ENCODE measurements around the gene NPHP3.

Gene NPHP3

DNA sequence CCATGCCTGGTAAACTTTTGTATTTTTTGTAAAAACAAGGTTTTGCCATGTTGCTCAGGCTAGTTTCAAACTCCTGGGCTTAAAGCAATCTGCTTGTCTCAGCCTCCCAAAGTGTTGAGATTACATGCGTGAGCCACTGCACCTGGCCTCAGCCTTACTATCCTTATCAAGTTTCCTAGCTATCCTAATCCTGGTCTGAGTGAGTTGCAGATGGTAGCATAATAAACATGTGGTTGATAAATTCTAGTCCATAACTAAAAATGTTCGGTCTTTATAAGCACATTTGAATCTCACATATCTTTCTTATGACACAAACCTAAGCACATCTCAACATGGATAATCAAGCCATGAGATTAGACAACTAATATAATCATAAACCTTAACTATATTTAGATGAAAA lies 18.5 kb downstream of the NPHP3 start:
- DNase-seq (ENCODE audit: low read depth, low spot score) = no peak

DNA sequence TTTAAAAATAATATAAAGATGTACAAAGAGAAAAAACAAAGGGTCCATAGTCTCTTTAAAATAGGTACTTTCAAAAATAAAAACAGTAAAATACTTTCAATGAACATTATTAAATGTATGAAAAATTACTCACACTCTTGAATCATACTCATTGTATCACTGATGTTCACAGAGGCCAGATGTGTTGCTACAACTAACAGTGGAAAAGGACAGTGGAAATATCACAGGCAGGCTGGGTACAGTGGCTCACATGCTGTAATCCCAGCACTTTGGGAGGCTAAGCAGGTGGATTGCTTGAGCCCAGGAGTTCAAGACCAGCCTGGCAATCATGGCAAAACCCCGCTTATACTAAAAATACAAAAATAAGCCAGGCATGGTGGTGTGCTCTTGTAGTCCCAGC lies 26.8 kb downstream of the NPHP3 start:
- DNase-seq (ENCODE audit: low read depth, low spot score) = no peak

DNA sequence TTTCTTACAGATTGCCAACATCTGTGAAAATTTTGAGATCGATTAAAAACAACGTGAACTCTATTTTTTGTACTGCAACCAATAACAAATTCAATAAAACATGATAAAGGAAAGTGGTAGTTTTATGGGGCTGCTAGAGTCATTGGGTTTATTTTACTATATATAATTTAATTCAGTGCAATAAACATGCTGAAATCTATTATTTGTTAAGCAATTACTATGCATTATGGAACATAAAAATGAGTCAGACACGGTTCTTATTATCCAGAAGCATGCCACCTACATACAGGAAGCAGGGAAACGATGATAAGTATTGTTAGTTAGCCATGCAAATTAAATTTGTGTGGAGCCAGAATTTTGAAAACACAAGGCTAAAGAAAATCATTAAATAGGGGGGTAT lies 27.2 kb downstream of the NPHP3 start:
- no peak for DNase-seq (ENCODE audit: low read depth, low spot score)

DNA sequence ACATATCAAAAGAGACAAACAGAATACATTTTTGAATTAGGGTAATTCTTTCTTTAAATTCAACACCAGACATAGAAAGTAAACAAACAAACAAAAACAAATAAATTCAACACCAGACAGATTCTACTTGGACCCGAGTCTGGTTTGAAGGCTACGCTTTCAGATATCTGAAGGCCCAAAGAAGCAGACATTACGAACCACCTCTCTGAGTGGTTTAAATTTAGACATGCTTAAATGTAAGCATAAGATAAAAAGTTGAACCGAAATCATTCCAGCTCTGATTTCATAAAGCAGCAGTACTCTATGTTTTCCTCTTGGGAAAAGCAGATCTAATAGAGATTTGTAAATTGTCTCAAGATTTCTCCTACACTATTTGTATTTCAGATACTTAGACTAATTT lies 32.2 kb downstream of the NPHP3 start:
- no peak for DNase-seq (ENCODE audit: low read depth, low spot score)

DNA sequence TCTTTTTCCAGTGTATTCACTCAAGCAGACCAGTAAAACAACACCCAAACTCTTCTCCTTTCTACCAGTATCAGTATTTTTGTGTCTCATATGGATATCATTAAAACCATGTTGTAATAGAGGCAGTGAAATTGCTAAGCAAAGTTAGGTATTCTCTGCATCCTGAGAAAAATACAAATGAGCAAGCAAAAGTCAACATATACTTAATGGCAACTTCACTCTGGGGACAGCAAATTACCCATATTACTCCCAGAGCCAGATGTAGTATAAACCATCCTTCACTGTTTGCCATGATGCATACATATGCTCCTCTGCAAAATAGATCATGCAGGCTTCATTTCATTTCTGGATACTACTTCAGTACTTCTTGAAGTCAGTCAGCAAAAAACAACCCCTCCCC lies 40.0 kb downstream of the NPHP3 start:
- no peak for DNase-seq (ENCODE audit: low read depth, low spot score)

DNA sequence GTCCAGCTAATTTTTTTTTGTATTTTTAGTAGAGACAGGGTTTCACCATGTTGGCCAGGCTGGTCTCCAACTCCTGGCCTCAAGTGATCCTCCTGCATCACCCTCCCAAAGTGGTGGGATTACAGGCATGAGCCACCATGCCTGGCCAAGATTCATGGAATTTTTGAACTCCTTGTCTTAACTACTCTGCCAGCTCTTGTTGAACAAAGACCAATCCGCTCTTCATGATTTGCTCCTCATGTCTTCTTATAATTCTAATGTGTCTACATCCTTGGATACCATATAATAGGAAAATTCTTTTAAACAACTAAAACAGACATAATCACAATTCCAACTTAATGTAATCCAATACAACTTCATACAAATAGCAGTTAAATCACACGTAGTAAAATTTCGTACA lies 40.8 kb downstream of the NPHP3 start:
- no peak for DNase-seq (ENCODE audit: low read depth, low spot score)

DNA sequence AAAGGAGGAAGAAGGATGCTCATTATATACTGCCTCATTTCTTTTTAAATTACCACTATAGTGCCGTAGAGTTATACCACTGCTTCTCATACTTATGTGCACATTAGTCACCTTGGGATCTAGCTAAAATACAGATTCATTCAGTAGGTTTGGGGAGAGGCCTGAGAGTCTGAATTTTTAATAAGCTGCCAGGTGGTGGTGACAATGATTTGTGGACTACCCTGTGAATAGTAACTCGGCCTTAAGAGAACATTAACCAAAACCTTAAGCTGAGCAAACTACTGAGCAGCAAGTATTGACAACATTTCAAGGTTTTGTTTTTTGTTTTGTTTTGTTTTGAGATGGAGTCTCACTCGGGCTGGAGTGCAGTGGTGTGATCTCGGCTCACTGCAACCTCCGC lies 42.3 kb downstream of the NPHP3 start:
- DNase-seq (ENCODE audit: low read depth, low spot score) = no peak

DNA sequence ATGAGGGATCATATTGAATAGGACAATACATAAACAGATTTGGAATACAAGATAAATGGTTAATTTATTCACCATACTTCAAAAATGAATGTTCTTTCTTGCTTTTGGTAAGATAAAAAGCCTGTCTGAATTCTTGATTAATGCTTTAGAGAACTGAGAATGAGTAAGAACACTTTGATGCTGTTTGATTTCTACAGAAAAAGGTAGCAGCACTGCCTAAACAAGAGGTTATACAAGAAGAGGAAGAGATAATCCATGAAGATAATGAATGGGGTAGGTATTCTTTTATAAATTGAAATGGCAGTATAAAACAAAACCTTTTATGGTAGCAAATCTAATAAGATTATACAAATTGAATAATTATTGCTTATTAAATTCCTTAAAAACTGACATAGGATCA lies 46.8 kb downstream of the NPHP3 start:
- DNase-seq (ENCODE audit: low read depth, low spot score) = no peak

DNA sequence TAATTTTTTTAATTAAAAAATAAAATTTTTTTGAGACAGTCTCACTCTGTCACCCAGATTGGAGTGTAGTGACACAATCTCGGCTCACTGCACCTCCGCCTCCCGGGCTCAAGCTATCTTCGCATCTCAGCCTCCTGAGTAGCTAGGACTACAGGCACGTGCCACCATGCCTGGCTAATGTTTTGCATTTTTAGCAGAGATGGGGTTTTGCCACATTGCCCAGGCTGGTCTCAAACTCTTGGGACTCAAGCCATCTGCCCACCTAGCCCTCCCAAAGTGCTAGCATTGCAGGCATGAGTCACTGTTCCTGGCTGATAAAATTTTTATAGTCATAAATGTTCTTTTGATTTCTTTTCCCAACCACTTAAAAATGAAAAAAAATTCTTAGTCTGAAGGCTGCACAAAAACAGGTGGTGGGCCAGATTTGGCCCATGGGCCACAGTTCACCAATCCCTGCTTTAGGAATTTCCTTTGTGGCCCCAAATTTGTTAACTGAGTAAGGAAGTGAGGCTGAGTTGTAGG lies 52.9 kb downstream of the NPHP3 start:
- no peak for DNase-seq (ENCODE audit: low read depth, low spot score)

DNA sequence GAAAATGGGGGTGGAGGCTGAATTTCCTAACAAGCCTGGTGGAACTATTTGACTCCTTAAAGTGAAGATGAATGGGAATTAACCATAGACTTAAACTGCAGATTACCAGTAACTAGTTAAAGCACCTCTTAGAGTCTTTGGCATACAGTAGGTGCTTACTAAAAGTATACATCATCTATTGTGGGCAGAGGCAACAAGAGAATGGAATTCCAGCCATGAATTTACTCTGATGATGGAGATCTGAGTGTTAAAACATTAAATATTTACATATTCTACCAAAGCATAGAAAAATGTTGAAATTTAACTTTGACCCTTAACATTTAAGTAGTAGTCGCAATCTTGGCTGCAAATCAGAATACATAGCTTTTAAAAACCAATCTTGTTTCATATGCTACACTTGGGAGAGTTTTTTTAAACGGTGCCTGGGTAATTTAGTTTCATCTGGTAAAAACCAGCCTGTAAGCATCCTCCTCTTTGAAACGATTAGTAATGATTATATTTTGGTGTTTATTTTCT lies 56.9 kb downstream of the NPHP3 start:
- no peak for DNase-seq (ENCODE audit: low read depth, low spot score)

DNA sequence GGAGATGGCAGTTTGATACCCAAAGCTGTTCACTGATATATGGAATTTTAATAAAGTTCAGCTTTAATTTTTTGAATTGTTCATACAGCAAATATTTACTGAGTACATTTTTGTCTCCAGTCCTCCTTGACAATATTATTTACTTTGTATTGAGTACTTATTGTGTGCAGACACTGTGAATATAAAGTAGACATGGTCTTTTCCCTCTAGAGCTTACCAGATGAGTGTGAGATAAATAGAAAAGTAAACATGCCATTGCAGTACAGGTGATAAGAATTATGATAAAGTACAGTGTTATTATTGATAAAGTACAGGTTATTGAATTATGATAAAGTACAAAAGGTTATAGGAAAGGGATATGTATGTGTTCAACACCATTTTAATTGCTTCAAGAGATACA lies 60.0 kb downstream of the NPHP3 start:
- DNase-seq (ENCODE audit: low read depth, low spot score) = no peak

DNA sequence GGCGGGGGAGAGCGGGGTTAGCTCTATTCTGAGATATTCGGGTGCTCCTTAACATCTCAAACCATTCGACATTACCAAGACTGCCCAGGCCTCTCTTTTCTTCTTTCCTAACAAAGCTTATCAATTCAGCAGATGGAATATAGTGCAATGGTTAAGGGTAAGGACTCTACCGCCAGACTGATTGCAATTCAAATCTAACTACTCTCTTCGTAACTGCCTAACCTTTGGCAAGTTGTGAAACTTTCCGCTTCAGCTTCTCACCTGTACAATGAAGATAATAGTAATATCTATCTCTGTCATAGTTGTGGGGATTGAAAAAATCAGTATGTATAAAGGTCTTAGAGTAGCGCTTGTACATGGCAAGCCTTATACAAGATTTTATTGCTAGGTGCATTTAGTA lies 61.1 kb downstream of the NPHP3 start:
- DNase-seq (ENCODE audit: low read depth, low spot score) = no peak

DNA sequence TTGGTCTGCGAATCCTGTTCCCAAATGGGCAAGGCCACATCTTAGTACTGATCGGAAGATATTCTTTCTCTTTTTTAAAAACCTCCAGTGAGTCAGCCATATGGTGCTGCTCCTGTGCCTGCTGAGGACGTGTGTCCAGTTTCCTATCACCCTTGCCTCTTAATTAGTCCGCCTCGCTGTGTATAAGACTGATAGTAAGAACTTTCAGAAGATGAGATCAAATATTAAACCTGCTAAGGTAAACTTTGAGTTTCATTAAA lies 61.5 kb downstream of the NPHP3 start:
- DNase-seq (ENCODE audit: low read depth, low spot score) = no peak

DNA sequence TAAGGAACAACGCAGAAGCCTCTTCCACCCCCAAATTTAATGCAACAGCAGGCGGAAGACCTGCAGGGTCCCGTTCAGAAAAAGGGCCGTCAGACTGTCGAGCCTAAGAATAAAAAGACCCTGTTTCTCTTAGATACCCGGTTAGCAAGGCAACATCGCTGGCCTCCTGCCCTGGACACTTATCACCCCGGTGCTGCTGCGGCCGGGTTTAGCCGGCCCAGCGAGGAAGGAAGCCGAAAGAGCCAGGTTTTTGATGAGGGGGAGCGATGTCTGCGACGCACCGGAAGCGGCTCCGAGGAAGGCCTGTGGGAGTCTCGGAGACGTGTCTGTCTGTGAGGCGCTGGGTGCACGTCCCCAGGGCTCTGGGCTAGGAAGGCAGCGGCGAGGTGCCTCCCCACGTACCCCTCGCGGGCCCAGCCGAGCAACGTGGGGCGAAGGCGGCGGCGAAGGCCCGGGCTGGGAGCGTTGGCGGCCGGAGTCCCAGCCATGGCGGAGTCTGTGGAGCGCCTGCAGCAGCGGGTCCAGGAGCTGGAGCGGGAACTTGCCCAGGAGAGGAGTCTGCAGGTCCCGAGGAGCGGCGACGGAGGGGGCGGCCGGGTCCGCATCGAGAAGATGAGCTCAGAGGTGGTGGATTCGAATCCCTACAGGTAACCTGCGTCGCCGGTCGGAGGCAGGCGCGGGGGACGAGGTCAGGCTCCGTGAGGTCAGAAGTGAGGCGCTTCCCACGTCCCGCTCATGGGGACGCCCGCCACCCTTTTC lies 62.0 kb downstream of the NPHP3 start, which contains the start of gene UBA5:
Gene UBA5 (plus strand): TSS at position 278 of the 759 bp plus-strand sequence. CDS start 209 bp downstream, at position 487.
- peak; percentile 21 for DNase-seq (ENCODE audit: low read depth, low spot score)

DNA sequence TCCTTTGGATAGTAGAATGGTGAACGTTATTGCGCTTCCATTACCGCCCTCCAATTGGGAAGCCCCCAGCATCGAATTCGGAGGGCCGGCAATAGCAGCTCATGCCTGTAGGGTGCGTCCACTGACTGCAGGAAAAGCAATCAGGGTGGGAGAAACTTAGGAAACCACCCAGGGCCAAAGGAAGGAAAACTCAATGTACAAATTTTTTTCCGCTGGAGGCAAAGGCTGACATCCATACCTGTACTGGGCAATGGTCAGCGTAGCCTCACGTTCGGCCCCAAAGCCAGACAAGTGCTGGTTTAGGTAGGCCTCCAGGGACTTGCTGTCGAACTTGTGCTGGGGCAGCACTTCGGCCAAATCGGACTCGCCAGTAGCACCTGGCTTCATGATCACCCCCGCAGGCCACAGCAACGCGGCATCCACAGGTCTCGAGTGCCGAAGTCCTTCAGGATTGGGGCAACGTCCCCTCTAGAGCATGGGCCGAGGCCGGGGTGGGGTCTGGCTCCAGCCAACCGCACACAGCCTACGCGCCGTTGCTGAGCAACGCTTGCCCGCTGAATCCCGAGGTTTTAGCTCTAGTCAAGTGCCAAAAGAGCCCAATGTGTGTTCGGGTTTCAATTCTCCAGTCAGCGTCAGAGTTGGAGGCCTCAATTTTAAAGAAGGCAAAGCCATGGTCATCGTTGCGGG lies 62.7 kb downstream of the NPHP3 start, which contains the start of gene ACAD11:
Gene ACAD11 (minus strand): TSS at position 445 of the 687 bp plus-strand sequence. CDS start 58 bp downstream, at position 387.
- peak; percentile 31 for DNase-seq (ENCODE audit: low read depth, low spot score)

DNA sequence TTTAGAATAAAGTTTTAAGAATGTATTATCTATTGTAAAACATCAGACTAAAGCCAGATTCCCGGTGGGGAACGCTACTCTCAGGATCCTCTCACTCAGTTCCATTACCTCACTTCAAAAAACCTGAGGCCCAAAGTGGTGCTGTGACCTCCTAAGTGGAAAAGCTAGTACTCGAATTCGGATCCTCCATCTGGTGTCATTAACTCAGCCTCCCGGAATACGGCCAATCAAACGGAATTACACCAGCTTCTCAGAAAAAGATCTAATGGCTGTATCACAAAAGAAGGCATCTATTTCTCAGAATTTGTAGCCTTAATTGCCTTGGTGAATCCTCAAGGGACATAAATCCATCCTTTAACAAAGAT lies 63.2 kb downstream of the NPHP3 start:
- DNase-seq (ENCODE audit: low read depth, low spot score) = no peak

DNA sequence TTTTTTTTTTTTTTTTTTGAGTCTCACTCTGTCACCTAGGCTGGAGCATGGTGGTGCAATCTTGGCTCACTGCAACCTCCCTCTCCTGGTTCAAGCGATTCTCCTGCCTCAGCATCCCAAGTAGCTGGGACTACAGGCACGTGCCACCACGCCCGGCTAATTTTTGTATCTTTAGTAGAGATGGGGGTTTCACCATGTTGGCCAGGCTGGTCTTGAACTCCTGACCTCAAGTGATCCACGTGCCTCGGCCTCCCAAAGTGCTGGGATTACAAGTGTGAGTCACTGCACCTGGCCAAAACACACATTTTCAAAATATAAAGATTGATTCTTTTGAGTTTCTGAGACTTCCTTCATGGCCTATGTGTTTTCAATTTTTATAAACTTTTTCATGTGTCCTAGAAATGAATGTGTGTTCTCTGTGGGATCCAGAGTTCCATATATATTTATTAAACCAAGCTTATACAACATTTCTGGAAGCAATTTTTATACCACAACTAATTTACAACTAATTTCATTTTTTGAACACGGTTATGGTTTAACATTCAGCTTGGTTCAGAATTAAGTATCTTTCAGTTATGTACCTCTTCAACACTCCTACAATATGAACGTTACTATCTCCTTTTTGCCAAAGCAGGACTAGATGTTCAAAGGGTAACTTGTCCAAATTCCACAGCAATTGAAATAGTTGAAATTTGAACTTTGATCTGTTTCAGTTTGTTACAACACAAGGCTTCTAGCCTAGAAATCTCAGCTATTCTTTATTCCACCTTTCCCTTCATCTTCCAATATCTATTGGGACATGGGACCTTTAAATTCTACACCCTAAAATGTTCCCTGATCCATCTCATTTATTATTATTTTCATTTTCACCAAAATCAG lies 64.1 kb downstream of the NPHP3 start:
- DNase-seq (ENCODE audit: low read depth, low spot score) = no peak

DNA sequence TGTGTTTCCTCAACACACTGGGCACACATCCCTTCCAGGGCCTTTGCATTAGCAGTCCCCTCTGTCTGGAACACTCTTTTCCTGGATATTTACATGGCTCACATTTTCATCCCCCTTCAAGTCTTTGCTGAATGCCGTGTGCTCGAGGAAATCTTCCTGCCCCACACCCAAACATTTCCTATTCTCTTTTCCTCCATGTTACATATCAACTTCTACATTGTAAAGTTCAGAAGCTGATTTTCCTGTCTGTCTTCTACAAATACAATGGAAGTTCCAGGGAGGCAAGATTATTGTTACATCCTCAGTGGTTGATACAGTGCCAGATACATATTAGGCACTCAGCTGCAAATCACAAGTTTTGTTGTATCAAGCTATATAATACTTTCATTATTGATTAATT lies 66.7 kb downstream of the NPHP3 start:
- DNase-seq (ENCODE audit: low read depth, low spot score) = no peak

DNA sequence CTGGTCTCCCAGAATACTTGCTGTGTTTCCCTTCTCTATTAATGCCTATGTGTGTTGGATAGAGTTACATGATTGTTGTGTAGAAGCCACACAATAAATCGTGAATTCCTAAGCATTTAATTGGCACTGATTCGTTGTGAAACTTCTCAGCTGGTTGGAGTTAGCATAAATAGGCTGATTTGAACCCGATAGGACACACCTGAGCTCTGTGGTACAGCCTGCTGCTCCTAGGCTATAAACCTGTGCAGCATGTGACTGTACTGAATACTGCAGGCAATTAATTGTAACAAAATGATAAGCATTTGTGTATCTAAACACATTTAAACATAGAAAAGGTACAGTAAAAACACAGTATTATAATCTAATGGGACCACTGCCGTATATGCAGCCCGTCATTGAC lies 67.5 kb downstream of the NPHP3 start:
- no peak for DNase-seq (ENCODE audit: low read depth, low spot score)

DNA sequence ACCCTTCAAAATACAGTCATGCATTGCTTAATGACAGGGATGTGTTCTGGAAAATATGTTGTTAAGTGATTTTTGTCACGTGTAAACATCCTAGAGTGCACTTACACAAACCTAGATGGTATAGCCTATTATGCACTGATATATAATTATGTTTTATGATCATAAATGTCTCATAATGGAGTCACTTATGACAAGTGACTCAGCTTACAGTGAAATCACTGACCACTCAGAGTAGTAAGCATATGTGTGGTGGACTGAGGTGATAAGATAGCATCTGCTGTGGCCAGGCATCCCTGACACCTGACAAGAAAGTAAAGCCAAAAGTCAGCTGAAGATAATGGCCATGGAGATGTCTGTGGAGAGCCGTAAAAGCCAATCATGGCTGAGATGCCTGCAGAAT lies 68.0 kb downstream of the NPHP3 start:
- DNase-seq (ENCODE audit: low read depth, low spot score) = no peak

DNA sequence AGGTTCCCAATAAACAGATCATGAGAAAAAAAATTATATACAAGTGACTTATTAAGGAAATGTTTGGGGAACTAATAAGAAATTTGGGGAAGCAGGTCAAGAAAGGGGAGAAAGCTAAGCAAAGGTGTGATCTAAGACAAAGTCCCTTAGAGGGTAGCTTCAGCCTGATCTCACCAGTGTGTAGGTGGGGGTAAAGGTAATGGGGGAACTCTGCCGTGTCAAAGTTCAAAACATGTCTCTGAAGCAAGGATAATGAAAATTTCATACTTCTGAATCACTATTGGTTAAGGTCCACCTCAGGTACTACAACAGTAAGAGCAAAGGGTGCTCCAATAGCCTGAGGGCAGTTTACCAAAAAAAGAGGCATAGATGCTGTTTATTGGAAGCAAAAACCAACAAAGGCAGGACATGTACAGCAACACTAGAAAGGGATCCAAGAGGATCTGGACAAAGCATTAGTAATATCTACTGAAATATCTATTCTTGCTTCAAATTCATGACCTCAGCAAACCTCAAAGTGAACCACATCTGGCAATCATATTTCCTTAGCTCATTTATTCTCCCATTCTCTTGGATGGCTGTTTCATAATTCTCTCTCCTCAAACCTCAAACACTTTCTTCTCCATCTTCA lies 69.5 kb downstream of the NPHP3 start:
- no peak for DNase-seq (ENCODE audit: low read depth, low spot score)

DNA sequence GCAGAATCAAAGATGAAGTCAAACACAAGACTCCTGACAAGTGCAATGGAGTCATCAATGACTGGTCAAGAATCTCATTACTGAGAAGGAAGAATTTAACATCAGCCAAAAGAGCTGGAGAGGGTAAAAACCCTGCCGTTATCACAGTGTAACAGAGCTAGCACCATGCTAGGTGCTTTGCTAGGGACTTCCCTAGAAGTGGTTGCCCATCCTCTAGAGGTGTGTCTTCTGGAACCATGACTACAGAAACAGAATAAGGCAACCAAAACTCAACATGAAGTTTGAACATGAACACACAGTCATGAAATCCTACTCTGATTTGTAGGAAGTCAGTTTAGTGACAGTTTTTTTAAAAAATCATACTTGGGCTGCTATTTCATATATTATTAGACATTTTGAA lies 72.1 kb downstream of the NPHP3 start:
- no peak for DNase-seq (ENCODE audit: low read depth, low spot score)

Data from smooth muscle cell of the brain vasculature (primary cell).